Subcutaneous abdominal adipose tissue (tissue), 5 donors: ENCODE measurements around the gene TRIM41.
"Not testable (repeated sequence)": the region's sequence is repeated elsewhere in the genome, so short reads cannot be mapped to it uniquely, and the experiment has no call there.

Experiments
- H3K27ac ChIP-seq: one replicate; pipeline ENCODE4 v1.7.0; 2013; ENCODE audit warnings: low read depth, mild to moderate bottlenecking, inconsistent platforms, low read length, moderate library complexity
- H3K27me3 ChIP-seq, 5 donors: one replicate each; pipeline ENCODE4 v1.7.0; 2013; ENCODE audit warnings: low read length in 5 of 5, inconsistent platforms in 1 of 5; ENCODE audit not compliant: control insufficient read depth in 5 of 5, insufficient read depth in 4 of 5
- H3K36me3 ChIP-seq, 5 donors: one replicate each; pipeline ENCODE4 v1.7.0; 2013; ENCODE audit warnings: low read length in 5 of 5; ENCODE audit not compliant: control insufficient read depth in 5 of 5, insufficient read depth in 5 of 5
- H3K4me1 ChIP-seq, 5 donors: one replicate each; pipeline ENCODE4 v1.7.0; 2013; ENCODE audit warnings: low read length in 5 of 5, mild to moderate bottlenecking in 3 of 5, moderate library complexity in 1 of 5; ENCODE audit not compliant: control insufficient read depth in 5 of 5, insufficient read depth in 5 of 5
- H3K4me3 ChIP-seq, 5 donors: one replicate each; pipeline ENCODE4 v1.7.0; 2013; ENCODE audit warnings: low read length in 5 of 5, low read depth in 1 of 5
- H3K9ac ChIP-seq, 5 donors: one replicate each; pipeline ENCODE4 v1.7.0; 2013; ENCODE audit warnings: low read length in 5 of 5, mild to moderate bottlenecking in 4 of 5, moderate library complexity in 3 of 5
- H3K9me3 ChIP-seq, 5 donors: one replicate each; pipeline ENCODE4 v1.7.0; 2013; ENCODE audit warnings: low read length in 5 of 5; ENCODE audit not compliant: control insufficient read depth in 5 of 5
- donor health status: healthy.
- donor health status: healthy.
- donor health status: healthy.
- donor health status: healthy.
- donor health status: healthy.

The TRIM41 gene

DNA sequence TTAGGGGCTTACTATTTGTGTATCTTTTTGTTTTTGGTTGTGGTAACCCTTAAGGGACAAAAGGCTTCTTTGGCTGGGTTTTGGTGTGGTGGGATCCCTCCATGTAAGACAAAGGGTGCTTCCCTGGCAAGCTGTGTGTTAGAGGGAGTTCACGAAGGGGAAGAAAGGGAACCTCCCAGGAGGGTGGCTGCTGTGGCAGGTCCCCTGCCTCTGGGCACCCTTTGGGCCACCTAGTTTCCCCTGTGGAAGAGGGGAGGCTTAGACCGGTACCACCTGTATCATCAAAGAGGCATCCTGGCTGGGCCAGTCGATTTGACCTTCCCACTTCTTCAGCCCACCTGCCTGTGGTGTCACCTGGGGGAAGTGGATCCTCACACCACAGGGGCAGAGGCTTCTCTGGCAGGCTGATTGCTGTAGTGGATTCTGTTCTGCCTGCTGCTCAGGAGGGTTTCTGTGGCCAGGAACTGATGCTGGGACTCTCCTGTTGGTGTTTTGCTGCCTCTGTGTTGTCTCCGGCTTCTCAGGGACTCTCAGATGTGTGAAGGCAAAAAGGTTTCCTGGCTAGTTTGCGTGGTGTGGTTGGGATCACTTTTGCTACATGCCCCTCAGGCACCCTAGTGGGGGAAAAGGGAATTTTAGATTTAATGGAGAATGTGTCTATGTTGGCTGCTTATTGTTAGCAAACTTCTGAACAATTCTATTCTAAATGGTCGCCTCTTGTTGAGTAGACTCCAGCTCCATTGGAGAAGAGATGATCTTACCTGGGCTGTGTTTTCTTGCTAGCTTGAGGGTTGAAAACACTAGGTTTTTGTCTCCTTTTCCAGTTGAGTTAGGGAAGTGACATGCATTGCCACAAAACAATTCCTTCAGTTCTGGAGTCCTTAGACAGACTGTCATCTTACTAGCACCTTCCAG lies 61.0 kb downstream of the TRIM41 start:
- H3K27ac ChIP-seq, H3K27me3 ChIP-seq, H3K9ac ChIP-seq, H3K4me3 ChIP-seq, H3K4me1 ChIP-seq, H3K9me3 ChIP-seq, H3K36me3 ChIP-seq: not testable (repeated sequence)
